Activated naive CD4-positive, alpha-beta T cell treated with anti-CD3 and anti-CD28 coated beads, Interleukin-2, amount 10 ng/mL, durations not matched to agents 7 days and 5 days (primary cell): Measurements from ENCODE around the gene PPIL4.

Source experiments
- CTCF ChIA-PET: fragments of 350-600 bp; sonication (Branson Sonifier 250); formaldehyde crosslinking; loops from one replicate; lab custom pipeline; 2021; ENCODE audit warnings: antibody characterized with exemption; lab: Charles Lee
- DNase-seq: peaks from one replicate; pipeline ENCODE4 v3.0.0-alpha.2; 2020
- H3K27ac Mint-ChIP-seq: one replicate; pipeline ENCODE4 v1.8.0; 2021; ENCODE audit warnings: mild to moderate bottlenecking, moderate library complexity, mixed read lengths
- H3K27me3 Mint-ChIP-seq: one replicate; pipeline ENCODE4 v1.8.0; 2021; ENCODE audit warnings: mild to moderate bottlenecking, mixed read lengths
- H3K36me3 Mint-ChIP-seq: one replicate; pipeline ENCODE4 v1.8.0; 2021; ENCODE audit warnings: mixed read lengths
- H3K4me1 Mint-ChIP-seq: one replicate; pipeline ENCODE4 v1.8.0; 2021; ENCODE audit warnings: mixed read lengths
- H3K4me3 Mint-ChIP-seq: one replicate; pipeline ENCODE4 v1.8.0; 2021; ENCODE audit warnings: mild to moderate bottlenecking, moderate library complexity, mixed read lengths
- H3K9me3 Mint-ChIP-seq: one replicate; pipeline ENCODE4 v1.8.0; 2021; ENCODE audit warnings: mixed read lengths

Gene PPIL4

DNA sequence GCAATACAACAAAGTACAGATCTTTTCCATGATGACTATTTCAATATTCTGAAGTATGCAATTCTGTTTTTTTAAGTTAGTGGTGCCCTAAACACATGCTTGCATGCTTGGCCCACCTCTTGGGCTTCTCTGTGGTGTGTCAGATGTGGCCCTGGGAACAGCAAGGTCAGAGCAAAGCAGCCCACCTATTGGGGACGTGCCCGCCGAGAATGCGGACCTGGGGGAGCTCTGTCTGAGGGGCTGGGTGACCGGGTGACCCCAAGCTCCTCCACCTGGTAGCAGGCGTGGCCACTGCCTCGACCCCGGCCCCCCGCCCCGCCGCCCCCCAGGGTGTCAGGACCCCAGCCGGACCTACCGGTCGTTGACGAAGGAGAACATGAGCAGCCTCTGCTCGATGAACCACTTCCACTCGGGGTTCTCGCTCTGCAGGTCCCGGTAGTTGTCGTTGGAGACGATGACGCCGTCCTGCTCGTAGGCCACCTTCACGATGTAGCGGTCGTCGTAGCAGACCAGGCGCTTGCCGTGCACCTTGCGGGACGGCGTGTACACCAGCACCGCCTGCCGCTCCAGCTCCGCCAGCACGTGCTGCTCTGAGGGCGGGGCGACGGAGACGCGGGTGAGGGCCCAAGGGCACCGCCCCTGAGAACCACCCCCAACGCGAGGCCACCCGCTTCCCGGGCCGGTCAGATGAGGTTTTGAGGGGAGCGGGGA lies 89.4 kb downstream of the PPIL4 start:
- H3K9me3 Mint-ChIP-seq, result no peaks in the 10 kb centered on the region
- no peak overlapping the region for H3K27ac Mint-ChIP-seq
- CTCF ChIA-PET, result interaction anchor here (1.4 kb wide), 1 partner anchor 11 kb away, joined by 4 read pairs; no protein-coding TSS in a partner anchor
- peaks cover 5% of the 10 kb centered on the region for H3K4me1 Mint-ChIP-seq
- no peak overlapping the region for H3K4me3 Mint-ChIP-seq
- H3K36me3 Mint-ChIP-seq, result peaks cover 27% of the 10 kb centered on the region
- H3K27me3 Mint-ChIP-seq, result no peaks in the 10 kb centered on the region
- DNase-seq, result no peak

DNA sequence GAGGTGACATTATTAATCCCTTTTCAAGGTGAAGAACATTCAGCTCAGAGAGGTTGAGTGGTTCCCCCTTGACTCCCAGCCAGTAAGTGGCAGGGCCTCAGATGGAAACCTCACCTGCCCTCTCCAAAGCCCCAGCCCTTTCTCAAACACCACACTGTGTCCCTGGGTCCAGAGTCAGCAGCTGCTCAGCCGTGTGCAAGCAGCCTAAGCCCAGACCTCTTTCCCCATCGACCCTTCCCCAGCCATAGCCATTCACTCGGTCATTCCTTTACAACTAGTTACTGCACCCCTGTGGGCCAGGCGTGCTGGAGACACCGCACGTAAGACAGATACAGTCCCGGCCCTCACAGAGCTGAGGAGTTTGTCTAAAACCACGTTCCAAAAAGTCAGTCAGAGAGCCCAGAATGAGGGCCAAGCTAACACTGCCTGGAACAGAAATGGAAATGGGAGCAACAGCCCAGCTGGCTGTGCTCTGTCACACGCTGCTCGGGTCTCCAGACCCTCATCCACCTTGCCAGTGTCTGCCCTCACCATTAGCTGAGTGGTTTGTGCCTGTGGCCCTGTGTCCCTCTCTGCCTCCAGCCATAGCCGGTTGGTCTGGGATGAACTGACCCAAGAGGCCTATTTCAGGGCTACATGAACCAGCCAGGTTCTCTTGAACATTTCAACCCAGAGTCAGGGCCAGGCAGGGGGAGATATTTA lies 90.7 kb downstream of the PPIL4 start:
- no peaks in the 10 kb centered on the region for H3K9me3 Mint-ChIP-seq
- no peak for DNase-seq
- H3K4me1 Mint-ChIP-seq, result peaks cover 8% of the 10 kb centered on the region
- no peak overlapping the region for H3K27ac Mint-ChIP-seq
- CTCF ChIA-PET, result interaction anchor here (0.7 to 1.4 kb wide), 4 partner anchors 10 to 62 kb away, joined by 3 to 4 read pairs (median 3); no protein-coding TSS in a partner anchor
- H3K4me3 Mint-ChIP-seq, result no peak overlapping the region
- peaks cover 23% of the 10 kb centered on the region for H3K36me3 Mint-ChIP-seq
- H3K27me3 Mint-ChIP-seq, result no peaks in the 10 kb centered on the region
